Stimulated activated CD4-positive, alpha-beta T cell treated with anti-CD3 and anti-CD28 coated beads, Interleukin-4, amount 100 ng/mL, for 48 hours (primary cell): Measurements from ENCODE around the gene AMOTL1.

ENCODE experiments used
- DNase-seq, 2 donors: peaks; one replicate each; pipeline ENCODE4 v3.0.0-alpha.2; 2020; ENCODE audit warnings: low read depth in 2 of 2

Gene AMOTL1, protein sequence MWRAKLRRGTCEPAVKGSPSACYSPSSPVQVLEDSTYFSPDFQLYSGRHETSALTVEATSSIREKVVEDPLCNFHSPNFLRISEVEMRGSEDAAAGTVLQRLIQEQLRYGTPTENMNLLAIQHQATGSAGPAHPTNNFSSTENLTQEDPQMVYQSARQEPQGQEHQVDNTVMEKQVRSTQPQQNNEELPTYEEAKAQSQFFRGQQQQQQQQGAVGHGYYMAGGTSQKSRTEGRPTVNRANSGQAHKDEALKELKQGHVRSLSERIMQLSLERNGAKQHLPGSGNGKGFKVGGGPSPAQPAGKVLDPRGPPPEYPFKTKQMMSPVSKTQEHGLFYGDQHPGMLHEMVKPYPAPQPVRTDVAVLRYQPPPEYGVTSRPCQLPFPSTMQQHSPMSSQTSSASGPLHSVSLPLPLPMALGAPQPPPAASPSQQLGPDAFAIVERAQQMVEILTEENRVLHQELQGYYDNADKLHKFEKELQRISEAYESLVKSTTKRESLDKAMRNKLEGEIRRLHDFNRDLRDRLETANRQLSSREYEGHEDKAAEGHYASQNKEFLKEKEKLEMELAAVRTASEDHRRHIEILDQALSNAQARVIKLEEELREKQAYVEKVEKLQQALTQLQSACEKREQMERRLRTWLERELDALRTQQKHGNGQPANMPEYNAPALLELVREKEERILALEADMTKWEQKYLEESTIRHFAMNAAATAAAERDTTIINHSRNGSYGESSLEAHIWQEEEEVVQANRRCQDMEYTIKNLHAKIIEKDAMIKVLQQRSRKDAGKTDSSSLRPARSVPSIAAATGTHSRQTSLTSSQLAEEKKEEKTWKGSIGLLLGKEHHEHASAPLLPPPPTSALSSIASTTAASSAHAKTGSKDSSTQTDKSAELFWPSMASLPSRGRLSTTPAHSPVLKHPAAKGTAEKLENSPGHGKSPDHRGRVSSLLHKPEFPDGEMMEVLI

GRCh38 chr11:94767701-94768601, at the start of gene AMOTL1:
AMOTL1 (plus strand) TSS chr11:94768356; CDS start chr11:94768512, 156 bp downstream.
- peak in 1 of 2 donors; percentile 7 for DNase-seq

DNA sequence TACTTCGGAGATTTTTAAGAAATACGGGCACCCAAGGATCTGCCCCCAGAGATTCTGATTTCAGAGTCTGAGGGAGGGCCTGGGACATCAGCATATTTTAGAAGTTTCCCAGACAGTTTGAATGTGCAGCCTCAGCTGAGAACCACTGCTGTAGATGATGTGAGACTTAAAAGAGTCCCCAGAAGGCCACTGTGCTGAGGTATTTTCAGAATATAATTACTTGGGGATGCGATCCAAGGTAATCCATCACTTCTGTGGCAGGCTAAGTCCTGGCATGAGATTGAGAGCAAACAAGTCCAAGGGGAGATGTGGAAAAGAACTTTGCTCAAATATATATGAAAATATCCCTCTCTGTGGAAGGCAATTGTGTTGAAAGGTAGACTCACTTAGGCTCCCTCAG, 48.3 kb upstream of the AMOTL1 start:
- no peak for DNase-seq

- no peak for DNase-seq
These were observed 46.4 kb upstream of the AMOTL1 start for GRCh38 chr11:94721565-94722292.

DNA sequence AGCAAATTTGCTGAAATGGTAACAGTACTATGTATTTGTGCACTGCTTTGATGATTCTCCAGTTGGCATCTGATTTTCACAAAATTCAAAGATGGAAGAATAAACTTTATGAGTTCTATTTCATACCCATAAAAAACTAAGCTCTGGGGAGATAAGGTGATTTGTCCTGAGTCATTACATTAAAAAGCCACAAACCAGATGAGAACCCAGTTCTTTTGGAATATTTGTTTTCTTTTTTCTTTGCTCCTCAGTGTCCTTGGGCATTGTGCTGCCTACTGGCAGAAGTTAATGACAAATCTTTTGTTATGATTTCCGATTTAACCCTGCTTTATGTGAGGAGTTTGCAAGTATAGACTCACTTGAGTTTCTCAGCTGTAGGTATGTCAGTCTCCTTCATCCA, 45.4 kb upstream of the AMOTL1 start:
- DNase-seq: no peak

DNA sequence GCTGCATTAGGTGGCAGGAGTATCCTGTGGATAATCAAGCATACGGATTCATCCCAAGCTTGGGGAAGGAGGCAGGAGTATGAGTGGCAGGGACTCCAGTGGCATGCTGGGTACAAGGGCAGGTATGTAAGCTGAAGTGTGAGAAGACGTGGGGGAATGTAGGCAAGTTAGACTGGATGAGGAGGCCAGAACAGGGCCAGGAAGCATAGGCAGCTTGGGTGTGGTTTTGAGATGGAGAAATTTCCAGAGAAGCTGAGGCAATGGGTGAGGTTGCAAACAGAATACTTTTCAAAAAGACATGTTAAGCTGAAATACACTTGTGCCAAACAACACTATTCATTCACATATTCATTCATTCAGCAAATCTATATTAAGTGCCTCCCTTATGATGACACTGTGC, 43.1 kb upstream of the AMOTL1 start:
- DNase-seq: no peak

DNA sequence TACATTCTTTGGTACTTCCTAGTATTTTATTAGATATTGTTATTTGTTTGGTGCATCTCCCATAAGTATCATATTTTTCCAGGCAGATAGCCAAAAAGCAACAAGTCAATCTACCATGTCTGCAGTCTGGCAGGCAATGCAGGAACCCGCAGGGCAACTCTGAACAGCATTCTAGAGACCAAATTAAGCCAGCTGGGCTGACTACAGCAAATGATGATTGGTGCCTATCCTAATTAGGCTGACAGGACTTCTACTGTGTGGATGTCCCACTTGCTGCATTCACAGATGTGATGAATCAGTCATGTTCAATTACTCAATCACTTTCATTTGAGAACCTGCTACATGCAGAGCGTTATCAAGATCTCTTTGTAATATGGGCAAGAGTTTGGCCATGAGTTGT, 40.3 kb upstream of the AMOTL1 start:
- DNase-seq: no peak

GRCh38 chr11:94728541-94728940, 39.6 kb upstream of the AMOTL1 start:
- no peak for DNase-seq

- no peak for DNase-seq
These were observed 39.0 kb upstream of the AMOTL1 start for GRCh38 chr11:94728966-94729751.

GRCh38 chr11:94730153-94730552, 38.0 kb upstream of the AMOTL1 start:
- no peak for DNase-seq

GRCh38 chr11:94731880-94732601, 36.1 kb upstream of the AMOTL1 start:
- no peak for DNase-seq

DNA sequence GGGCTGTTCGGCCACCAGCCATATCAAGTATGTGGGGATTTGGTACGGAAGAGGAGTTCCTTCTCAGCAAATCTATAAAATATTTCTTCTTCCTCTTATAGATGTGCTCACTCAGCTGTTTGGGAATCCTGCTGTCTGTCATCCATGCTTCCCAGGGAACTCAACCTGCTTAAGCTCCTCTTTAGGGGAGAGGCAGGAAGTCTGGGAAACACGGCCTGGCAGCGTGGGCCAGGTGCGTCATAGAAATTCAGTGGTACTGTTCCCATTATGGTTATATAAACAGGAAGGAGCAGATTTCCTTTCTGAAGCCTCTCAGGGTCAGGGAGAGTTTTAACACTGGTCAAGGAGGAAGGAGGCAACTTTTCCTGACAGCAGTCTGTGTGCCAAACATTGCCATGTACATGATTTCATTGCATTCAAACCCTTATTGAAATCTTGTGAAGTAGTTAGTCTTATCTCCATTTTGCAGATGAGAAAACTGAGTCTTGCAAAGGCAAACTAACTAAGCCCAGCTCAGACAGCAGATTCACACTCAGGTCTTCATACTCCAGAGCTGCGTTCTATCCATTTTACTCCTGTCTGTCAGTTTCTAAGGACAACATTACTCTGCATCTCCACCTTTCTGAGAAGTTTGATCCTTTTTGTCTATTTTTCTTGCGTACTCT, 35.4 kb upstream of the AMOTL1 start:
- DNase-seq: no peak

GRCh38 chr11:94734563-94735275, 33.4 kb upstream of the AMOTL1 start:
- no peak for DNase-seq

DNA sequence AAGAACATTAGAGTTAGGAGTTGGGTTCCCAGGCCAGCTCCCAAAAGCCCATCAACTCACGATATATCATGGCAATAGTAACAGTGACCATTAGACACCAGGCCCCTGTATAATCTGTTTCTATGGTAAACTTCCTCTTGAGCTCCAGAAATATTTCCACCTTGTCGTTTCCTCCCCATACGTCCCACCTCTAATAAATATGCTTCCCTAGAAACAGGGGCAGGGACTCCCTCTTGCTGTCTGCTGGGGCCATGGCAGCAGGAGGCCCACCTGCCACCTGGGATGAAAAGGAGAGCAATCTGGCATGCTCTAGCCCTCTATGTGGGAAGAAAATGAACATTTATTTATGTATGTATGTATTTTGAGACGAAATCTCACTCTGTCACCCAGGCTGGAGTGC, 32.2 kb upstream of the AMOTL1 start:
- no peak for DNase-seq

DNA sequence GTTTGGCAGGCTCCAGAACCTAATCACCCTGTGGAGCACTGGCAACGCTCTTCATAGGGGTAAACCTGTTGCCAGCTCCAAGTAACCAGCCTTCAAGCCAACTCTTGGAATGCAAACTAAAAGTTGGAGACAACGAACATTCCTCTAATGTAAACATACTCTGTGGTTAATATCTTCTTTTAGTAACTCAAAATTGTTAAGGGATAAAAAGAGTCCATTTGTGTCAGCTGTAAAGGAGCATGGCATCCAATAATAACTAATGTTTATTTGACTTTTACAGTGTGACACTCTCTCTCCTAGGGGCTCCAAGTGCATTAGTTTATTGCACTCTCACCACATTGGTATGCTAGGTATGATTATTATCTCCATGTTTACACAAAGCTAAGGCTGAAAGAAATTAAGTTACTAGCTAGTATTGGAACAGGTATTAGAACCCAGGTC, 31.0 kb upstream of the AMOTL1 start:
- no peak for DNase-seq

DNA sequence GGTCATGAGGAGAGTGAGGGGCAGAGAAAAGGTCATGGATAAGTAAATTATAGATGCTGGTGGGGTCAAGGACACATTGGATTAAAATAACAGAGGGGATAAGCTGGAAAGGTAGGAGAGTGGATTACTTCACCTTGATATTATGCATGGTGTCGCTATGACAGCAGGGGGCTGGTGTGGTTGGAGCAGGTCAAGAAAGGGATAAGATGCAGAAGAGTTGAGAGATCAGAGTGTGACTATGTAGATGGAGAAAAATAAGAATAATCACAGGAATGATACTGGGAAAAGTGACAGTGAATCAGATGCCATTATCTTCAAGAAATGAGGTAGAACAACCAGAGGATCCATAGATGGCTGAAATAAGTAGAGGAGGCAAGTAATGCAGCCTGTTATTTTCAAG, 29.4 kb upstream of the AMOTL1 start:
- DNase-seq: no peak

DNA sequence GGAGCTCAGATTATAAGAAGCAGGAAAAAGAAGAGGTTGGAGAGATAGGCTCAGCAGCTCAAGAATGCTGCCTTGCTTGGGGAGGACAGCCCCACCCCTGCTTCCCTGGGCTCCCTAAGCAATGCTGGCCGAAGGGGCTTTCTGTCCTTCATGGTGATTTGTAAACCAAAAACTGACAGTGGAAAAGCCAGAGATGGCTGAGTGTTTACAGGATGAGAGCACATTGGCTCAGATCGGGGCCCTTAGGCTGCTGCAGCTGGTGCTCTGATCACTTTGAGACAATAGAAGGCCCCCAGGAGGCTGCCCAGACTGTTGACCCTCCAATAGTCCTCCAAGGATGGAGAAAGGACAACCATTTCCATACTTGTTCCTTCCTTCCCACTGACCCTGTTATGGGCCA, 28.8 kb upstream of the AMOTL1 start:
- no peak for DNase-seq

GRCh38 chr11:94740083-94741021, 27.8 kb upstream of the AMOTL1 start:
- peak in 1 of 2 donors; percentile 0 for DNase-seq
